ENCODE results near the gene SNTN. TPM values are rescaled to one million over a fixed set of nuclear protein-coding genes. Genes with fewer than 3 reads are reported as not detected.
A peak's percentile ranks its signal among the peaks of the same experiment; 100 is the strongest.

The SNTN gene
- total and polyA plus RNA-seq, 2 experiments from 2014 or later = 0.70 TPM; not detected in 1

DNA sequence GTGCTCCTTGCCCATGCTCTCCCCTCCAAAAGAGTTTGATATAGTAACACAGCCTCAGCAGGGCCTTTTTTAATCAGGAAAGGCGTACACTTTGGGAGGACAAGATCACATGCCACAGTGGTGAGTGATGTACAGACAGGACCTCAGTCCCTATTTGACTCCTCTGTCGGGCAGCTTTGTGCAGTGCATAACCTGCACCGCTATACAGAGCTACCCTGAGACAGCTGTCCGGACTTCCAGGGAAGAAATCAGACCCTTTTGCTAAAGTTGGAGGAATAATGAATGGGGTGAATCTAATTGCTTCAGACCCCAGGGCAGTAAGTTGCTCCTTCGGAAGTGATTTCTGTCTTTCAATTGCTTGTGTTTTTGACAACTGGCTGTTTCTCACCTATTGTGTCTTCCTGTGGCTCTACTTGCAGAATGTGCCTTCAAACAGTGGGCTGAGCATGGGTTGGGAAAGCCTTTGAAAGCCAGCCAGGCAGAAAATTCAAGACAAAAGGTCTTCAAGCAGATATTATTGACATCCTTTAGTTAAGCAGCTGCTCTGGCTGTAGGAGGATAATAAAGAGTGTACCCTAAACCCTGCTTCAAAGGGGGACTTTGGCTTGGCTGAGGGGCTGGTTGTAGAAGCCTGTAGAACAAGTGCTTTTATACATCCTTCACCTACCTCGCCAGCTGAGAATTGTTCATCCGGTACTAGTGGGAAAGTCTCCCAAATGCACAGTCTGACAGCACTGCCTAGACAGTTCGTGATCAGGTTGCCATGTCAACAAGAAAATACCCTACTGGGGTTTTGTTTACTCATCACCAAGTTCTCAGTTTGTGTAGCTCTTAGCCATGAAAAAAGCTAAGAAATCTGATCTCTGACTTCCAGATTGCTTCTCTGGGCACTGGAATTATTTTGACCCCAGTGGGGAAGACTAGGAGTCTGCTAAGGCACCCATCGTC is 35.1 kb downstream of the SNTN start:
- Histone ChIP-seq H4K20me1 (replicated peaks; ENCODE audit: insufficient read depth) (no peaks in the 10 kb centered on the region), H3F3A (replicated peaks; ENCODE audit: low read depth) (no peaks in the 10 kb centered on the region), H2AFZ (peak overlapping the region; percentile 7; the same call in 1 of the 2 replicates), H3K9me2 (ENCODE audit: insufficient read depth) (no peaks in the 10 kb centered on the region), H3K36me3 (ENCODE audit: insufficient read depth) (no peaks in the 10 kb centered on the region), H3K4me2 (no peak overlapping the region), H3K4me3 (no peak overlapping the region), H3K27ac (ENCODE audit: low read depth) (no peak overlapping the region), H3K27me3 (ENCODE audit: insufficient read depth) (no peaks in the 10 kb centered on the region), H3K79me2 (replicated peaks; ENCODE audit: insufficient read depth) (no peaks in the 10 kb centered on the region), H3K4me1 (ENCODE audit: insufficient read depth) (no peaks in the 10 kb centered on the region)
- ATAC-seq (no peak), DNase-seq (ENCODE audit: low spot score) (no peak)
- Mint-ChIP-seq H3K36me3 (ENCODE audit: low read depth) (peaks cover 3% of the 10 kb centered on the region; the same call in 2 of the 3 replicates), H3K9me3 (peaks cover 18% of the 10 kb centered on the region; the same call in 1 of the 3 replicates), H3K4me1 (no peaks in the 10 kb centered on the region; the same call in 2 of the 3 replicates), H3K27me3 (ENCODE audit: insufficient read depth, low read depth, poor library complexity) (no peaks in the 10 kb centered on the region), H3K4me3 (no peak overlapping the region), H3K27ac (no peak overlapping the region)
- TF ChIP-seq STAT1 (IDR thresholded peaks at IDR 0.05; ENCODE audit: unreplicated experiment) (no peak), ZNF114 (CRISPR knock-in tag; IDR thresholded peaks at IDR 0.05) (no peak), ZNF331 (CRISPR knock-in tag; IDR thresholded peaks at IDR 0.05; ENCODE audit: low read depth) (no peak), JUNB (IDR thresholded peaks at IDR 0.05; ENCODE audit: unreplicated experiment) (no peak), EZH2phosphoT487 (IDR thresholded peaks at IDR 0.05; ENCODE audit: unreplicated experiment) (no peak), POLR2AphosphoS5 (IDR thresholded peaks at IDR 0.05; ENCODE audit: low read depth) (no peak), CREB1 (CRISPR knock-in tag; IDR thresholded peaks at IDR 0.05; ENCODE audit: low read depth) (no peak), ETS1 (IDR thresholded peaks at IDR 0.05) (no peak), EZH2 (IDR thresholded peaks at IDR 0.05; ENCODE audit: low read depth, unreplicated experiment) (no peak), CTCF (conservative IDR thresholded peaks at IDR 0.05; ENCODE audit: low read depth in 2 of 2) (no peak), ZNF462 (CRISPR knock-in tag; IDR thresholded peaks at IDR 0.05) (no peak), NANOG (IDR thresholded peaks at IDR 0.05; ENCODE audit: borderline replicate concordance) (no peak)
- TF ChIP-seq, protein P1, sequence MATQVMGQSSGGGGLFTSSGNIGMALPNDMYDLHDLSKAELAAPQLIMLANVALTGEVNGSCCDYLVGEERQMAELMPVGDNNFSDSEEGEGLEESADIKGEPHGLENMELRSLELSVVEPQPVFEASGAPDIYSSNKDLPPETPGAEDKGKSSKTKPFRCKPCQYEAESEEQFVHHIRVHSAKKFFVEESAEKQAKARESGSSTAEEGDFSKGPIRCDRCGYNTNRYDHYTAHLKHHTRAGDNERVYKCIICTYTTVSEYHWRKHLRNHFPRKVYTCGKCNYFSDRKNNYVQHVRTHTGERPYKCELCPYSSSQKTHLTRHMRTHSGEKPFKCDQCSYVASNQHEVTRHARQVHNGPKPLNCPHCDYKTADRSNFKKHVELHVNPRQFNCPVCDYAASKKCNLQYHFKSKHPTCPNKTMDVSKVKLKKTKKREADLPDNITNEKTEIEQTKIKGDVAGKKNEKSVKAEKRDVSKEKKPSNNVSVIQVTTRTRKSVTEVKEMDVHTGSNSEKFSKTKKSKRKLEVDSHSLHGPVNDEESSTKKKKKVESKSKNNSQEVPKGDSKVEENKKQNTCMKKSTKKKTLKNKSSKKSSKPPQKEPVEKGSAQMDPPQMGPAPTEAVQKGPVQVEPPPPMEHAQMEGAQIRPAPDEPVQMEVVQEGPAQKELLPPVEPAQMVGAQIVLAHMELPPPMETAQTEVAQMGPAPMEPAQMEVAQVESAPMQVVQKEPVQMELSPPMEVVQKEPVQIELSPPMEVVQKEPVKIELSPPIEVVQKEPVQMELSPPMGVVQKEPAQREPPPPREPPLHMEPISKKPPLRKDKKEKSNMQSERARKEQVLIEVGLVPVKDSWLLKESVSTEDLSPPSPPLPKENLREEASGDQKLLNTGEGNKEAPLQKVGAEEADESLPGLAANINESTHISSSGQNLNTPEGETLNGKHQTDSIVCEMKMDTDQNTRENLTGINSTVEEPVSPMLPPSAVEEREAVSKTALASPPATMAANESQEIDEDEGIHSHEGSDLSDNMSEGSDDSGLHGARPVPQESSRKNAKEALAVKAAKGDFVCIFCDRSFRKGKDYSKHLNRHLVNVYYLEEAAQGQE (IDR thresholded peaks at IDR 0.05; ENCODE audit: unreplicated experiment) = no peak
